GM12878 (cell line): ENCODE measurements around the gene SLC25A47. TPM values are rescaled to one million over a fixed set of nuclear protein-coding genes. Genes with fewer than 3 reads are reported as not detected.

ENCODE experiments used
- IRF4 ChIP-seq: IDR thresholded peaks from 2 replicates; pipeline ENCODE4 v1.6.1; 2011; ENCODE audit warnings: low read depth, low read length
- KLF5 ChIP-seq: fragments of 450-650 bp; IDR thresholded peaks from 2 replicates; pipeline ENCODE4 v1.6.1; 2014; ENCODE audit warnings: mild to moderate bottlenecking; ENCODE audit not compliant: partially characterized antibody
- NR2F1 ChIP-seq: fragments of 450-650 bp; conservative IDR thresholded peaks from 2 replicates; pipeline ENCODE4 v1.6.1; 2017; ENCODE audit warnings: mild to moderate bottlenecking
- RELA ChIP-seq: fragments of 450-650 bp; IDR thresholded peaks from 2 replicates; pipeline ENCODE4 v1.8.0; 2014; ENCODE audit warnings: borderline replicate concordance; ENCODE audit not compliant: partially characterized antibody
- TCF7 ChIP-seq: IDR thresholded peaks from 2 replicates; pipeline ENCODE4 v1.6.1; 2014; ENCODE audit warnings: antibody characterized with exemption, borderline replicate concordance
- ZNF207 ChIP-seq: fragments of 450-650 bp; IDR thresholded peaks from 2 replicates; pipeline ENCODE4 v1.6.1; 2014; ENCODE audit warnings: antibody characterized with exemption, mild to moderate bottlenecking, borderline replicate concordance
- ZSCAN29 ChIP-seq: fragments of 450-650 bp; IDR thresholded peaks from 2 replicates; pipeline ENCODE4 v1.6.1; 2017; ENCODE audit warnings: mild to moderate bottlenecking, moderate library complexity
- polyA plus RNA-seq, 11 experiments: library from polyadenylated mRNA; depleted of rRNA in 4 of 11; unstranded in 6 of 11; stranded (reverse) in 5 of 11; fragments of >200 nt; fragmentation: Nextera tagmentation in 4 of 11; fragmentation: Illumina TruSeq in 1 of 11; extraction: Ambion mirVana in 4 of 11; extraction: Trizol in 1 of 11; gene quantifications; 1 replicate in 1 of 11; 2 replicates in 10 of 11; pipeline versions ENCODE4 v1.2.1 to v1.2.3, GENCODE V29; 2011 to 2016; ENCODE audit warnings: inconsistent platforms in 2 of 11, missing spikeins in 2 of 11, low read depth in 1 of 11
- total RNA-seq, 4 experiments: library from RNA; depleted of rRNA in 3 of 4; stranded (reverse); fragments of >200 nt in 3 of 4; fragmentation: Illumina TruSeq in 1 of 4; extraction: Trizol in 1 of 4; gene quantifications; 2 replicates each; pipeline versions ENCODE4 v1.2.1 to v1.2.3, GENCODE V29; 2013 to 2021
- TF ChIP-seq, protein P1 (sequence below): fragments of 150-350 bp; IDR thresholded peaks from 2 replicates; pipeline ENCODE4 v1.6.1; 2016; ENCODE audit warnings: low read depth, low read length

Gene SLC25A47
- total and polyA plus RNA-seq, 10 of the 15 experiments (the other 5 are each of a cell fraction or from before 2014, with no cell fraction given): 0.14 TPM; not detected in 9

DNA sequence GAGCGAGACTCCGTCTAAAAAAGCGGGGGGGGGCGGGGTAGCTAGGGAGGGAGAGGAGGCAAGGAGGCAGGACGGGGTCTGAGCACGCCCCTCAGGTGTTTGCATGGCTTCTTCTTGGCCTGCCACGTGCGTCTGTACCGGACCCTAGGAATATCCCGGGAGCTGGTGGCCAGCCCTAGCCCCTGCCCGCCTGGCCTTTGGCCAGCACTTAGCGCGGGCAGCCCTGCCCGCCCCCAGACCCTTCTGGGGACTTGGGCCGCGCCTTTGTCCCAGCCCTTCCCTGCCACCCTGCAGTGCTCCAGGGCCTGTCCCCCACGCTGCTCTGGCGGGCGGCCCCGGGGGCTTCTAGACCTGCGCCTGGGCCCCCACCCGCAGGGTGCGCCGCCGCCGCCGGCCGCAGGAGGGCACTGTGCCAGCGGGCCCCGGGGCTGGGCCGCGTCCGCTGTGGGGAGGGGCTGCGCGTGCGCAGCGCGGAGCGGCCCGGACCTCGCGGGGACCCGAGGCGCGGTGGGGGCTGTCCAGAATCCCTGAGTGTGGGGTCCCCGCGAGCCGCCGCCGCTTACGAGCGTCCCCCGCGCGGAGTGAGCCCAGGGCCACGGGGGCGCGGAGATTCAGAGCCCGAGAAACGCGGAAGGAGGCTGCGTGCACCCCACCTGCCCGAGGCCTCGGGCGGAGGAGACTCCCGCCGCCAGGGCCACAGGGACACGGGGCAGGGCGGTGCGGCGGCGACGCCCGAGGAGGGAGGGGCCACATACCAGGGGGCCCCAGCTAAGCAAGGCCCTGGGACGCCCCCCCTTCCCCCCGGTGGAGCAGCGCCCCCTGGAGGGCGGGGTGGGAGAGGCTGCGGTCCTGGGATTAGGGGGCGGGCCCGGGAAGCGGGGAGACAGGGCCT lies 37.9 kb upstream of the SLC25A47 start (continued):
- TF ChIP-seq, protein P1, sequence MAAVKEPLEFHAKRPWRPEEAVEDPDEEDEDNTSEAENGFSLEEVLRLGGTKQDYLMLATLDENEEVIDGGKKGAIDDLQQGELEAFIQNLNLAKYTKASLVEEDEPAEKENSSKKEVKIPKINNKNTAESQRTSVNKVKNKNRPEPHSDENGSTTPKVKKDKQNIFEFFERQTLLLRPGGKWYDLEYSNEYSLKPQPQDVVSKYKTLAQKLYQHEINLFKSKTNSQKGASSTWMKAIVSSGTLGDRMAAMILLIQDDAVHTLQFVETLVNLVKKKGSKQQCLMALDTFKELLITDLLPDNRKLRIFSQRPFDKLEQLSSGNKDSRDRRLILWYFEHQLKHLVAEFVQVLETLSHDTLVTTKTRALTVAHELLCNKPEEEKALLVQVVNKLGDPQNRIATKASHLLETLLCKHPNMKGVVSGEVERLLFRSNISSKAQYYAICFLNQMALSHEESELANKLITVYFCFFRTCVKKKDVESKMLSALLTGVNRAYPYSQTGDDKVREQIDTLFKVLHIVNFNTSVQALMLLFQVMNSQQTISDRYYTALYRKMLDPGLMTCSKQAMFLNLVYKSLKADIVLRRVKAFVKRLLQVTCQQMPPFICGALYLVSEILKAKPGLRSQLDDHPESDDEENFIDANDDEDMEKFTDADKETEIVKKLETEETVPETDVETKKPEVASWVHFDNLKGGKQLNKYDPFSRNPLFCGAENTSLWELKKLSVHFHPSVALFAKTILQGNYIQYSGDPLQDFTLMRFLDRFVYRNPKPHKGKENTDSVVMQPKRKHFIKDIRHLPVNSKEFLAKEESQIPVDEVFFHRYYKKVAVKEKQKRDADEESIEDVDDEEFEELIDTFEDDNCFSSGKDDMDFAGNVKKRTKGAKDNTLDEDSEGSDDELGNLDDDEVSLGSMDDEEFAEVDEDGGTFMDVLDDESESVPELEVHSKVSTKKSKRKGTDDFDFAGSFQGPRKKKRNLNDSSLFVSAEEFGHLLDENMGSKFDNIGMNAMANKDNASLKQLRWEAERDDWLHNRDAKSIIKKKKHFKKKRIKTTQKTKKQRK: no peak
- TF ChIP-seq RELA: no peak
- TF ChIP-seq ZNF207: peak; percentile 93; the same call in 1 of the 2 replicates
- peak; percentile 73 for TF ChIP-seq NR2F1
- TF ChIP-seq ZSCAN29: peak; percentile 60
- TF ChIP-seq IRF4: no peak
- peak; percentile 79 for TF ChIP-seq KLF5
- TF ChIP-seq TCF7: no peak
